ENCODE data around the gene DOCK1.

DOCK1 gene

DNA sequence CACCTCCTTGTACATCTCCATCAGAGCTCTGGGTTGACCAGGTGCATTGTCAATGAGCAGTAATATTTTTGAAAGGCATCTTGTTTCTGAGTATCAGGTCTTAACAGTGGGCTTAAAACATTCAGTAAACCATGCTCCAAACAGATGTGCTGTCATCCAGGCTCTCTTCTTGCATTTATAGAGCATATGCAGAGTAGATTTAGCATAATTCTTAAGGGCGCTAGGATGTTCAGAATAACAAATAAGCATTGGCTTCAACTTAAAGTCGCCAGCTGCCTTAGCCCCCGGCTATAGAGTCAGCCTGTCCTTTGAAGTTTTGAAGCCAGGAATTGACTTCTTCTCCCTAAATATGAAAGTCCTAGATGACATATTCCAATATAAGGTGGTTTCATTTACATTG is 421.7 kb downstream of the DOCK1 start:
- DNase-seq, result no peak

DNA sequence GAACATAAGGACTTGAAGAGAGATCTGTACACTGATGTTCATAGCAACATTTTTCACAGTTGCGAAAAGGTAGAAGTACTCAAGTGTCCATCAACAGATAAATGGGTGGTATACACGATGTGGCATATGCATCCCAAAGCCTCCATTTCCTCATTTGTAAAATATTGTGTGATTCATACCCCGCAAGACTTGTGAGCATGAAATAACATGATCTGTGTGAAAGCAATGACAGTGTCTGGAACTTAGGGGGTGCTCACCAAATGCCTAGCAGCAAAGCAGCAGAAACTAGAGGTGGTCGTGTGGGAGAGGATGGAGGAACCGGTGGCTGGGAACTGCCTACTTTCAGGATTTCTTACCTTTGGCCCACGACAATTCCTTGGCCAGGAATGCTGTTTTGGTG is 426.5 kb downstream of the DOCK1 start:
- no peak for DNase-seq

- no peak for DNase-seq
Measured at GRCh38 chr10:127332631-127333030, 427.4 kb downstream of the DOCK1 start.

DNA sequence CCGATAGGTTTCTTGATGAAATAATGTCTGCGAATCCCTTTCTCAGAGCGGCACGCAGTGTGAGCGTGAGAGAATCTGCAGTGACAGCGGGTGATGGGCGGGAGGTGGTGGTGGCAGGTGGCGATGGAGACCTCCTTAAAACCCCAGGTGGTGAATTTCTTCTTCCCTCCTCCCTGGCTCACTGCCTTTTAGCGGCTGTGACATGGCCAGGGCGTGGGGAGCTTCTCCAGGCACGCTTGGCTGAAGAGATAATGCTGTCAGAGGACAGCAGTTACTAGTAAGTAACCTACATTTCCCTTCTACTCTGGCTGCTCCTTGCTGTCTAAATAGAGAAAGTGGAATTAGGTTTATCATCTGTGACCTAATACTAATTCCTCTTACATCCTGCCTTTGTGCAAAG is 432.6 kb downstream of the DOCK1 start:
- peak; percentile 81 for DNase-seq

DNA sequence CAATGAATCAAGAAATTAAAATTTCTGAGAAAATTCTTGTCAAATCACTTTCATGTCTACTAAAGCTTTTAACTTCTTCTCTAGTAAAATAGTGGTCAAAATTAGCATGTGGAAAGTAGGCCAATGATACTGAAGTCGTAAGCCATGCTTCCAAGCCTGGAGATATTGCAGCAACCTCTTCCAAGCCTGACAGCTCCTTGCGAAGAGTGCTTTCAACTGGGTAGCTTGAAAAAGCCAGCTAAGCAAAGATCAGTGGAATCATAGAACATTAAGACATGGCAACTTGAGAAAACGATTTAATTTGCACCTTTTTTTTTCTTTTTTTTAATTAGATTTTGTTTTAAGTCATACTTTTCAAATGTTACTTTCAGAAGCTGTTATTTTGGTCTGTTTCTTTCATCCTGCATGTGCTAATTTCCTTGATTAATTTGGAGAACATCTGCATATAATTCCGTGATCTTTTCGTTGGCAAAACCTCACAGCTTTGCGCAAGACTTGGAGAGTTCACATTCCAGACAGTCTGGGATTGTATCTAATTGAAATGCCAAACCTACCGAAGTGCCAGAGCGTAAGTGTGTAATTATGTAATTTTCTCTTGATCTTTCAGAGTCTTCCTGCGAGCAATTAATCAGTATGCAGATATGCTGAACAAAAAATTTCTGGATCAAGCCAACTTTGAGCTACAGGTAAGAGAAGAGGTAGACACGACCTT is 433.3 kb downstream of the DOCK1 start:
- DNase-seq, result no peak

- no peak for DNase-seq
Measured at GRCh38 chr10:127343821-127344220, 438.6 kb downstream of the DOCK1 start.

DNA sequence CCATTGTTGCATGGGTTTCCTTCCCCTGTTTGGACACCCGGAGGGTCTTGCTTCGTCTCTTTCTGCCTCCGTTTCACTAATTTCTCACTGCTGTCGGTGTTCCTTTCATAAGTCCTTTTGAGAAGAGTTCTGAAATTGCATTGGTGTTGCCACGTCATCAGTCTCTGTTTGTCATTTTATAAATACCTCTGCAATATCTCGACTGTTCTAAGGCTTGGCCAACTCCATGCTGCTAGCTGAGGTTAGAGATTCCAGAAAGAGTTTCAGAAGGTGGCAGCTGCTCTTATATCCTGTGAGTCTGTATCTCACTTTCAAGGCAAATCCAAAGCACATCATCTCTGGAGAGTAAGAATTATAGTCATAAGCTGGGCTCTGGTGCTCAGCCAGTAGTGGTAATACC is 439.1 kb downstream of the DOCK1 start:
- DNase-seq, result no peak

DNA sequence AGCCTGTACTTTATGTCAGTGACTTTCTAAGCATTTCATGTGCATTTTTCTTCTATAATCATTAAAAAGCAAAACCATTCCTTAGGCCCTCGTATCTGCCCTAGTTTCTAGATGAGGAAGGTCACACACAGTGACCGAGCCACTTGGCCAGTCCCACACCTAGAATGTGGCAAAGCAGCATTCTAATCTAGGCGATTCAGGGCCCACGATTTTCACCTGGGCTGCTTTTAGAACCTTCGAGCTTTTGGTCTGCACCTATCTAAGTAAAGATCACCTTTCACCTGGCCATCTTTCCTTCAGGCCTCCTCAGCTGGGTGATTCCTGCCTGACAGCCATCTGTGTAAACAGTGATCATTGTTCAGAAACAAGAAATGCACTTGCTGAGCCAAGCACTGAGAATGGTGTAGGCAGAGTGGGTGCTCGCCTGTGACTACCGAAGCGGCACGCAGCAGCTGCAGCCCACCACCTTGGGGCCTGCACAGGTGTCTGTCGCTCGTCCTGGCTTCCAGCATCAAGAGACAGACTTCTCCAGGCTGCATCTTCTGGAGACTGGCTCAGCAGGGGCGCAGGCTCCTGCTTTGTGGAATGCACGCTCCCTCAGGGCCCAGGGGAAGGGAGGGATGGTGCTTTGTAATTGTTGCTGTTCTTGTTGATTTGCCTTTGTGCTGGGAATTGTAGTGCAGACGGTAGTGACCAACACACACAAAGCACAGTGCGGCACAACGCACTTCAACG is 440.2 kb downstream of the DOCK1 start:
- no peak for DNase-seq

DNA sequence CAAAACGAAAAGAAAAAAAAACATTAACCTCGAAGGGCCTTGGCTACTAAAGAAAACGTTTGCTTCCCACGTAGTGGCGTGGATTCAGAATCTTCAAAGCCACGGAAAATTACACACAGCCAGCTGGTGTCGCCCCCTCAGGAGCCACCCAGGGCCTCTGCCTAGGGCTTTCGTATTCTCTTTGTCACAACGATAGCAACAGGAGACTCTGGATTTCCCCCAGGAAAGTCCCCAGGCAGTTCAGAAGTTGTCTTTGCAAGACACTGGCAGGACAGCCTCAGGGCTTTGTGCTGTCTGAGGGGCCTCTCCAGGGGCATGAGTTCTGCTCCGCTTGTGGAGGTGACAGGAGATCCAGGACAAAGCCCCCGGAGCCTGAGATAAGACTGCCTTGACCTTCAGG is 441.4 kb downstream of the DOCK1 start:
- DNase-seq, result no peak

DNA sequence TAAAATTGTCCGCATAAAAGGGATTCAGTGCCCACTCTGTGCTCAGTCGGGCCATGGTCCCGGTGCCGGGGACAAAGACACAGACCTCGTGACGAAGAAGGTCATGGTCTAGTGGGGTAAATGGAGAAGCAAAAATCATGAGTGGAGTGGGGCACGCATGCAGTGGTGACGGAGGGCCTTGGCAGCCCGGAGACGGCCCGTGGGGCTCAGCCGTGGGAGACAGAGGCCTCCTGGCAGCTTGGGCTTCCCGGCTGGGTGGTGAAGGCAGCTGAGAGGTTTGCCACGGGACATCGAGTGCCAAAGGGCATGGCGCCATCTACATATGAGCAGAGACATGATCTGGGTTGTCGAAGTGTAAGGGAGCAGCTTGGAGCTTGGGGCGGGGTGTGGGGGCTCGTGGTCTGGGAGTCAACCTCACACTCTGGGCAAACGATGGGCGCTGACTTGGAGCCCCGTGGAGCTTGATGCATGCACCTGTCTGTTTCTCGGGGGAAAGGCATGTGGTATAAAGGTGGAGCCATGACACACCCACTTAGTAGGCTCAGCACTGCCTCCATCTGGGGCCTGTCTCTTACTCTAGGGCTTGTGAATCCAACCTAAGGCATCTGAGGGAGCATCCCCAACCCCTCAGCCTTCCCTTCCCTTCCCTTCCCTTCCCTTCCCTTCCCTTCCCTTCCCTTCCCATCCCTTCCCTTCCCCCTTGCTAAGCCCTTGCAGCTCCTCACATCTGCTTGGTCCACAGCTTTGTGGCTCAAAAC is 442.2 kb downstream of the DOCK1 start:
- no peak for DNase-seq

- no peak for DNase-seq
Measured at GRCh38 chr10:127349737-127350136, 444.5 kb downstream of the DOCK1 start.

DNA sequence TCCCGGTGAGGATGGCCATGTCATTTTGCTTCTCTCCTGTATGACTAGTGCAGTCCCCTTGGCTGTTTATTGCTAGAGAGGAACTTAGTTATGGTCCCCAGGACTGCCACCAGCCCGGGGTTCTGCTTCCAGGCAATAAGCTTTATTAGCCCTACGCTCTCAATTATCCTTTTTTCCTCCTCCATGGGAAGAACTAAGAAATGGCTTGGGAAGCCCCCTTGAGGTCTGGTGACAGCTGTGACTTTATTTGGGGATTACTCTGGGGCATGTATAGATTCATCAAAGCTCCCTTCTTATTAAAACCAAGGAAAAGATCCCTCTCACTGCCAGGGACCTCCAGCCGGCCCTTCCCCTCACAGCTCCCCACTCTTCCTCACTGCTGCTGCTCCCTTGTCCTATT is 446.3 kb downstream of the DOCK1 start:
- no peak for DNase-seq

DNA sequence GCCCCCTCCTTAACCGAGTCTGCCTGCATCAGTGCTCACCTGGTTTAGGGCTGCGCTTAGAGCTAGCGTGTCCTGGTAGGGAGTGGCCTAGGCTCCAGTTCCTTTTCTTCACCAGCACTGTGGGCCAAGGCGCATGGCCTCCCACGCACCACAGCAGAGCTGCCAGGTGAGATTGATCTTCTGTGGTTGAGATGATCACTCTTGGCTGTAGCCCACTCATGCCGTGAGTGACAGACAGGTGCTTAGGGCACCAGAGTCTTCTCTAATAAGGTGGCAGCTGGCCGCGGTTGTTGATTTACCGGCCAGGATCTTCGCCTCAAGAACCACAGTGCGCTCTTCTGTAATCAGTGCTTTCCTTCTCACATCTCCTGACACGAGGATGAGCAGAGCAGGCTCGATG is 448.3 kb downstream of the DOCK1 start:
- no peak for DNase-seq

DNA sequence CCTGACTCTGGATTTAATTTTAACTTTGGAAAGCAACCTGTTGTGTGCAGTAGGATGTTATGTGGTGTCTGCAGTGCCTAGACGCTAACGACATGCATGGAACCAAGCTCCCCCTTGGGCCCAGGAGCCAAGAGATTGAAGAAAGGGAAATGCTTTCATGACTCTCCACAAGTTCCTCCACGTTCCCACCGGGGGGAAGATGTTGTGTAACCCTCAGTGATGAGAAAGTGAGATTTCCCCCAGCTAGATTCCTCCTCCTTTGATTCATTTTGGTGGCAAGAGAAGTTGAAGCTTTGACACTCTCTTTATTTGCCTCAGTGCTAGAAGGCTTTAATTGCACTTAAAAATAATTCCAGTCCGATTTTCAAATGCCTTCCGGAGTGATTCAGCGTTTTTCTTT is 449.0 kb downstream of the DOCK1 start:
- no peak for DNase-seq

DNA sequence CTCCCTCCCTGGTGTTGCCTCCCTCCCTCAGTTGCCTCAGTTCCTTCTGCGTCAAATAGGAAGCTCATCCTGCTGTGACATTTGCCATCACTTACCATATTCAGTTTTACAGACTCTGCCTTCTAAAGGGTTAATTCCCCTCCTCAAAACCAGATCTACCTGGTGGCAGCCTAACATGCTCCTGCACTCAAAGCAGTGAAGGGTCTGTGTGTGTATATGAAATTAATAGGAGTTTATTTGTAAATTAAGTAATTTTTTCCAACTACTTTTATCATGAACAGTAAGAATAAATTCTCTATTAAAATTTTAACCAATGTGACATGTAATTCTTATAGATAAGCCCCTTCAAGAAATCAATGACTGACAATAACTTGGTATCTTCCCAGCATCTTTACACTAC is 449.8 kb downstream of the DOCK1 start:
- DNase-seq, result no peak

DNA sequence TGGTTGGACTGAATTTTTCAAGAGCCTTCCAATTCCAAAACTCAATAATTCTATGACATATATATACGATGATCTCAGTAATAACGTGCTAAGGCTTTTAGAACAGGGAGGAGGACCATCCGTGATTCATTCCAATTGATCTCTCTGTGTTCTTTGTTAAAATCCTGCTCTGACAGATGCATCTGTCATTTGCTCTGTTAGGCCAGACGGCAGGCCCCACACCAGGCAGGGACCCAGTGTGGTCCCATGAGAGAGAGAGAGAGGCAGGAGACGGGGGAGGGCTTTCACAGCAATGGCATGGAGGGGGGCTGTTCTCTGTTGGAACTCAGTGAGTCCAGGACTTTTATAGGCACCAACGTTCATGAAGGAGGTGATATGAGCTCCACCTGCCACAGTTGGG is 451.1 kb downstream of the DOCK1 start:
- no peak for DNase-seq

GRCh38 chr10:127357265-127357664 is 452.0 kb downstream of the DOCK1 start:
- DNase-seq, result no peak

GRCh38 chr10:127358337-127358736 is 453.1 kb downstream of the DOCK1 start:
- no peak for DNase-seq

DNA sequence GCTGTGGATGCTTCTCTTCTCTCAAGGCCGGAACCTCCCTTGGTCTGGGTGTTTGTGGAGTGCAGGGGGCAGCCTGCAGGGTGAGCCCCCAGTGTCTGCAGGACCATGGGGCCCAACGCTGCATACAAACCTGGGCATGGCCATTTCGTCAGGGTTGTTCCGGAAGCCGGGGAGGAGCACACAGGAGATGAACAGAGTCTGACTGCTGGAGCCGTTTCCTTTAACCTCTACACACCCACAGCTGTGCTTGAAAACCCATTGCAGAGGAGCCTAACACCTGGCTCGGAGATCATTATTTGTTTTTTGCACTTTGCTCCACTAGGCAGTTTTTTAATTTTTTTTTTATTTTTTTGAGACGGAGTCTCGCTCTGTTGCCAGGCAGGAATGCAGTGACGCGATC is 458.8 kb downstream of the DOCK1 start:
- DNase-seq, result no peak

GRCh38 chr10:127368101-127368500 is 462.9 kb downstream of the DOCK1 start:
- DNase-seq, result no peak

DNA sequence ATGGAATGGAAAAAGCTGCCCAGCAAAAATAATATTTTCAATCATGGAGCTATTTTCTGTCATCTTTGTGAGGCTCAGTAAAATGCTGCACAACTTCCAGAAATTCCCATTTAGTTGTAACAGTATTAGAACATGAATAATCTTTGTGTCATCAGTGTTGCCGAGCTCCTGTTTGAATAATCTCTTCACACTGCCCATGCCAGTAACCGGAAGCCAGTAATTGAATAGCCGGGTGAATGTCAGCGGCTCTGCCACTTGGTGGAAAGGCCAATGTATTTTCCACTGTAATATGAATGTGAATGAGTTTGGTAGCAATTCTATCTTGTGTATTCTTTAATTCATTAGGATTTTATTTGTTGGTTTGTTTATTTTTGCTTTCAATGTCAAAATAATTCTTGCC is 463.7 kb downstream of the DOCK1 start:
- DNase-seq, result no peak

DNA sequence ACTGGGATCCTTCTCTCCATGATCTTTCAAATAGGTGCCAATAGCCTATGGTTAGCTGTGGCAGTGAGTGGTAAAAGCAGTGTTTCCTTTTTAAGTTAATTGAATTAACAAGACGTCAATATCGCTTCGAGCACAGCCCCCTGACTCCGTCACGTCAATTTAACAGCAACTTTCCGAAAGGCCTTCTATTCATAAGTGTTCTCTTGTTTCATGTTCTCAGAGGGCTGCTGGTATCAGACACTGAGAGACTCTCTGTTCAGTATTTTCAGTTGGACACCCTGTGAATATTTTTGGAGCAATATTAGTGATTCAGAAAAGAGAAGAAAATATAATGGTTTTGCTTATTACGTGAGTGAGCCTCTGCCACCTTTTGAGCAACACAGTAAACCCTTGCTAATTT is 465.4 kb downstream of the DOCK1 start:
- no peak for DNase-seq

DNA sequence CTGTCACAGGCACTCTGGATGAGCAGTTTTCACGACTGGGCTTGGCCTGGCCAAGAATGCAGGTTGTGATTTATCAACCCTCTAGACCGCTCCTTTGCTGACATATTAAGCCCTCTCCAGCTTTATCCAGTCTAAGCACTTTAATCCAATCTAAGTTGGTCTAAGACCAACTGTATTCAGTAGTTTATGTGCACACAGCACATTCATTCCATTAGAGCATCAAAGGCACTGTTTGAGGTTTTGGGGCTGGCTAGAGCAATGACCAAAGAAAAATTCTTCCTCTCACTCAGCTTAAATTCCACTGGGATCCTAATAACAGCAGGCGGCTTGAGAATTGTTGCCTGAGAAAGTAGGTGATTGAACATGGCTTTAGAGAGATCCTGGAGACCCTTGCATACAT is 467.1 kb downstream of the DOCK1 start:
- DNase-seq, result no peak

DNA sequence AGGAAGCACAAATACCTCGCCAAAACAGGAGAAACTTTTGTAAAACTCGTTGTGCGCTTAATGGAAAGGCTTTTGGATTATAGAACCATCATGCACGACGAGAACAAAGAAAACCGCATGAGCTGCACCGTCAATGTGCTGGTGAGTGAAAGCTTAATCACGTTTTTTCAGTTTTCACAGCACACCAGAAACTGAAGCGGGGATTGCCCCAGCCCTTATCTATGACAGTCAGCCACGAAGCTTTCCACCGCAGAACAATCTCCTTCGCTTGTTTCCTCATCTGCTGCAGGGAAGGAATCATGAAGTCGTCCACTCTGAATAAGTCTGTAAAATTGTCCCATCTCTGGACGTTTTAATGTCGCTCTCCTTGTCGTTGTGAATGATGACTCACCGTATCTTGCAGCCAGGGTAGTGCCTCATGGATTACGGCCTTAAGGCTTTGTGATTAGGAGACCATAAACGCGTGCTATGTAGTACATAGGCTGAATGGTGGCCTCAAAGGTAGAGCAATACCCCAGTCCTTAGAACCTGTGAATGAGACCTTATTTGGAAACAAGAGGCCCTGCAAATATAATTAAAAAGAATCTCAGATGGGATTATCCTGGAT is 468.9 kb downstream of the DOCK1 start:
- DNase-seq, result no peak

Measured in eye (tissue), 1 donor.